Liver (tissue), 9 donors: Measurements from ENCODE around the gene NAV2. TPM values are rescaled to one million over a fixed set of nuclear protein-coding genes. Genes with fewer than 3 reads are reported as not detected.

ENCODE experiments used
- DNase-seq: peaks from one replicate; pipeline ENCODE4 v3.0.0-alpha.2; 2017; ENCODE audit warnings: low spot score
- H3K27ac ChIP-seq, 2 donors: one replicate each; pipeline ENCODE4 v1.7.0; 2013; ENCODE audit warnings: inconsistent platforms in 2 of 2, low read length in 2 of 2, control low read depth in 1 of 2, low read depth in 1 of 2, mild to moderate bottlenecking in 1 of 2
- H3K27me3 ChIP-seq, 4 donors: one replicate each; pipeline versions ENCODE4 v1.6.1 to v1.7.0; 2013; ENCODE audit warnings: low read length in 3 of 4, inconsistent platforms in 1 of 4, mild to moderate bottlenecking in 1 of 4, moderate library complexity in 1 of 4; ENCODE audit not compliant: control insufficient read depth in 4 of 4, insufficient read depth in 4 of 4
- H3K36me3 ChIP-seq, 4 donors: one replicate each; pipeline versions ENCODE4 v1.6.1 to v1.7.0; 2013; ENCODE audit warnings: low read length in 3 of 4, mild to moderate bottlenecking in 3 of 4, low read depth in 1 of 4, moderate library complexity in 1 of 4; ENCODE audit not compliant: control insufficient read depth in 4 of 4, insufficient read depth in 3 of 4
- H3K4me1 ChIP-seq, 4 donors: one replicate each; pipeline versions ENCODE4 v1.6.1 to v1.7.0; 2013; ENCODE audit warnings: low read length in 3 of 4, mild to moderate bottlenecking in 3 of 4, moderate library complexity in 1 of 4; ENCODE audit not compliant: control insufficient read depth in 4 of 4, insufficient read depth in 4 of 4
- H3K4me3 ChIP-seq, 3 donors: one replicate each; pipeline versions ENCODE4 v1.6.1 to v1.7.0; 2013; ENCODE audit warnings: low read length in 3 of 3, control low read depth in 1 of 3, low read depth in 1 of 3, mild to moderate bottlenecking in 1 of 3
- H3K9ac ChIP-seq, 2 donors: one replicate each; pipeline ENCODE4 v1.7.0; 2013; ENCODE audit warnings: low read length in 2 of 2, mild to moderate bottlenecking in 2 of 2, moderate library complexity in 2 of 2, control low read depth in 1 of 2, low read depth in 1 of 2
- H3K9me3 ChIP-seq, 4 donors: one replicate each; pipeline versions ENCODE4 v1.6.1 to v1.7.0; 2013; ENCODE audit warnings: low read length in 3 of 4; ENCODE audit not compliant: control insufficient read depth in 4 of 4
- CTCF ChIP-seq: fragments of 150-350 bp; IDR thresholded peaks from 2 replicates; pipeline ENCODE4 v1.5.1; 2017; ENCODE audit warnings: improper control_type of control experiment, low read depth, low read length; ENCODE audit not compliant: missing input control
- FOXA1 ChIP-seq: IDR thresholded peaks from 2 replicates; pipeline ENCODE4 v1.6.1; 2016; ENCODE audit warnings: antibody characterized with exemption
- FOXA2 ChIP-seq: IDR thresholded peaks from 2 replicates; pipeline ENCODE4 v1.6.1; 2016; ENCODE audit warnings: antibody characterized with exemption
- GABPA ChIP-seq, 2 donors: IDR thresholded peaks in 1 of 2; conservative IDR thresholded peaks in 1 of 2; 2 replicates each; pipeline ENCODE4 v1.6.1; 2016; ENCODE audit warnings: antibody characterized with exemption in 2 of 2, mild to moderate bottlenecking in 1 of 2, moderate library complexity in 1 of 2
- HNF4A ChIP-seq, 2 donors: conservative IDR thresholded peaks; 2 replicates each; pipeline ENCODE4 v1.6.1; 2016; ENCODE audit warnings: antibody characterized with exemption in 2 of 2, mild to moderate bottlenecking in 2 of 2
- HNF4G ChIP-seq: IDR thresholded peaks from 2 replicates; pipeline ENCODE4 v1.6.1; 2016; ENCODE audit warnings: antibody characterized with exemption
- JUND ChIP-seq, 2 donors: IDR thresholded peaks; 2 replicates each; pipeline ENCODE4 v1.6.1; 2016; ENCODE audit warnings: antibody characterized with exemption in 2 of 2
- MAX ChIP-seq: IDR thresholded peaks from 2 replicates; pipeline ENCODE4 v1.6.1; 2016; ENCODE audit warnings: antibody characterized with exemption
- RXRA ChIP-seq, 2 donors: IDR thresholded peaks; 2 replicates each; pipeline ENCODE4 v1.6.1; 2017 to 2018; ENCODE audit warnings: antibody characterized with exemption in 2 of 2, mild to moderate bottlenecking in 1 of 2
- TAF1 ChIP-seq: conservative IDR thresholded peaks from 2 replicates; pipeline ENCODE4 v1.6.1; 2016; ENCODE audit warnings: antibody characterized with exemption, mild to moderate bottlenecking
- YY1 ChIP-seq: IDR thresholded peaks from 2 replicates; pipeline ENCODE4 v1.6.1; 2016; ENCODE audit warnings: antibody characterized with exemption, mild to moderate bottlenecking
- ZBTB33 ChIP-seq: IDR thresholded peaks from 2 replicates; pipeline ENCODE4 v1.6.1; 2016; ENCODE audit warnings: antibody characterized with exemption
- WGBS: extraction: QIAGEN DNeasy Blood & Tissue Kit; methylation state at CpG from one replicate; pipeline ENCODE4 v1.1.7; 2013; 5-methylcytosine and 5-hydroxymethylcytosine counted together
- polyA plus RNA-seq, 2 donors: library from polyadenylated mRNA; stranded (reverse) in 1 of 2; unstranded in 1 of 2; fragments of 200-250 nt in 1 of 2; fragments of >200 nt in 1 of 2; fragmentation: Nextera tagmentation in 1 of 2; extraction: Ambion mirVana in 1 of 2; gene quantifications; one replicate each; pipeline versions ENCODE4 v1.2.1 to v1.2.3, GENCODE V29; 2013 to 2015
- total RNA-seq, 2 donors: library from RNA; depleted of rRNA; stranded (reverse); fragments of >200 nt; gene quantifications; one replicate each; pipeline ENCODE4 v1.2.3, GENCODE V29; 2014
- donor health status: healthy.
- donor health status: healthy.
- donor health status: healthy.
- donor health status: healthy.
- donor health status: healthy.

NAV2 gene
- total and polyA plus RNA-seq, 4 donors, result 6.3 to 20.5 (median 11.6) TPM

- H3K4me1 ChIP-seq, result peaks cover 0 to 2% (median 1%) of the 10 kb centered on the region in 4 donors
- no peaks in the 10 kb centered on the region for H3K36me3 ChIP-seq
These were observed 49.6 kb downstream of the NAV2 start for GRCh38 chr11:19762266-19762665.

GRCh38 chr11:19763330-19763729, 50.7 kb downstream of the NAV2 start:
- no peak overlapping the region for H3K27ac ChIP-seq
- TF ChIP-seq YY1 (no peak), RXRA (IDR thresholded peaks at IDR 0.05) (no peak), FOXA2 (no peak), TAF1 (no peak), MAX (no peak), HNF4A (conservative IDR thresholded peaks at IDR 0.05) (no peak), HNF4G (no peak), ZBTB33 (no peak), CTCF (no peak), JUND (IDR thresholded peaks at IDR 0.05) (no peak), FOXA1 (no peak), GABPA (IDR thresholded peaks at IDR 0.05 in 1 of 2, conservative IDR thresholded peaks at IDR 0.05 in 1 of 2) (no peak)
- H3K27me3 ChIP-seq, result no peaks in the 10 kb centered on the region
- H3K9ac ChIP-seq, result no peak overlapping the region
- no peaks in the 10 kb centered on the region for H3K36me3 ChIP-seq
- no peak overlapping the region for H3K4me3 ChIP-seq
- H3K9me3 ChIP-seq, result no peaks in the 10 kb centered on the region
- H3K4me1 ChIP-seq, result peaks cover 0 to 2% (median 1%) of the 10 kb centered on the region in 4 donors
- DNase-seq, result no peak
- WGBS, result 86% methylated on average over 7 of the region's 7 CpGs

More at GRCh38 chr11:19762266-19762665, 49.6 kb downstream of the NAV2 start:
- WGBS, result 96% methylated on average over 1 of the region's 1 CpG
- TF ChIP-seq FOXA1 (no peak), JUND (IDR thresholded peaks at IDR 0.05) (no peak), TAF1 (no peak), CTCF (no peak), MAX (no peak)
- no peak overlapping the region for H3K27ac ChIP-seq
- no peaks in the 10 kb centered on the region for H3K9me3 ChIP-seq
- no peak for DNase-seq
- no peak overlapping the region for H3K4me3 ChIP-seq
- H3K9ac ChIP-seq, result no peak overlapping the region
- no peaks in the 10 kb centered on the region for H3K27me3 ChIP-seq
